HFF-Myc (cell line): Measurements from ENCODE around the gene EXO5.
A peak's percentile ranks its signal among the peaks of the same experiment; 100 is the strongest.

Source experiments
- DNase-seq: peaks from one replicate; pipeline ENCODE4 v3.0.0-alpha.2; 2011; ENCODE audit warnings: low read depth; ENCODE audit errors: extremely low read depth
- H3K4me3 ChIP-seq: replicated peaks from 2 replicates; pipeline ENCODE4 v1.5.1; 2011; ENCODE audit warnings: low read depth, mild to moderate bottlenecking, control low read depth, low read length
- TF ChIP-seq, protein P1 (sequence below): IDR thresholded peaks from 2 replicates; pipeline ENCODE4 v1.5.1; 2012; ENCODE audit warnings: mild to moderate bottlenecking, low read depth, low read length, control low read depth; ENCODE audit errors: missing control alignments

Gene EXO5

DNA sequence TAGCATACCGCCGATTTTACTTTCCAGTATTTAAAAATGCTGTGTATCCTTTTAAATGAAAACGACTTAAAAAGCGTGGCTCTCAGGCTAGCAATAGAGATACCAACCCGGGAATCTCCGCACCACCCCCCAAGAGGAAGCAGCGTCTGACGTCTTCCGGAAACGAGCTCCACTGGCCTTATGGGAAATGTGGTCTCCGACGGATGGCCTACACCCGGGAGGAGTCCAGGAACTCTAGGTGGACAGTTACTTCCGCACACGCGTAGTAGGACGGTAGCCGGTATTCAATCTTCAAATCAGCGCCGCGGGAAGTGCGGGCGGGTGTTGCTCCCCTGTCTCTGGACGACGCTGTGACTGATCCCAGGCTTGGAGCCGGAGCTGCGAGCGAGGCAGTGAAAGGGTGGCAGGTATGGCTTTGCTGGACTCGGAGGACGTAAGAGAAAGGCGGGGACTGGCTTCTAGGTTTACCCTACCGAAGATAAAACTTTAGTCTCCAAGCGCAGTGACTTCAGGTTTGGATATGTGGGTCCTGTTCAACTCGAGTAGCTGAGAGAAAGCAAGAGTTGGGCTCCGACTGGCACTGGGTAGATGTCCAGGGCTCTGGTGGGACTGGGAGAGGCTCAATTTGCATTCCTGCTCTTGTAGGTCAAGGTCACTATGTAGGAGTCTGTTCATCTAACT is 23.0 kb downstream of the EXO5 start, which contains the start of gene ZNF684:
ZNF684 (plus strand) TSS at position 257 of the 681 bp plus-strand sequence. CDS start 1,530 bp downstream, outside the sequence.
- TF ChIP-seq, protein P1, sequence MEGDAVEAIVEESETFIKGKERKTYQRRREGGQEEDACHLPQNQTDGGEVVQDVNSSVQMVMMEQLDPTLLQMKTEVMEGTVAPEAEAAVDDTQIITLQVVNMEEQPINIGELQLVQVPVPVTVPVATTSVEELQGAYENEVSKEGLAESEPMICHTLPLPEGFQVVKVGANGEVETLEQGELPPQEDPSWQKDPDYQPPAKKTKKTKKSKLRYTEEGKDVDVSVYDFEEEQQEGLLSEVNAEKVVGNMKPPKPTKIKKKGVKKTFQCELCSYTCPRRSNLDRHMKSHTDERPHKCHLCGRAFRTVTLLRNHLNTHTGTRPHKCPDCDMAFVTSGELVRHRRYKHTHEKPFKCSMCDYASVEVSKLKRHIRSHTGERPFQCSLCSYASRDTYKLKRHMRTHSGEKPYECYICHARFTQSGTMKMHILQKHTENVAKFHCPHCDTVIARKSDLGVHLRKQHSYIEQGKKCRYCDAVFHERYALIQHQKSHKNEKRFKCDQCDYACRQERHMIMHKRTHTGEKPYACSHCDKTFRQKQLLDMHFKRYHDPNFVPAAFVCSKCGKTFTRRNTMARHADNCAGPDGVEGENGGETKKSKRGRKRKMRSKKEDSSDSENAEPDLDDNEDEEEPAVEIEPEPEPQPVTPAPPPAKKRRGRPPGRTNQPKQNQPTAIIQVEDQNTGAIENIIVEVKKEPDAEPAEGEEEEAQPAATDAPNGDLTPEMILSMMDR, result no peak
- DNase-seq, result peak; percentile 91
- H3K4me3 ChIP-seq, result peak within 1 kb of the TSS; percentile 77

GRCh38 chr1:40532062-40532389 is 23.5 kb downstream of the EXO5 start:
- TF ChIP-seq, protein P1, result no peak
- H3K4me3 ChIP-seq, result peak overlapping the region; percentile 77
- DNase-seq, result no peak

- TF ChIP-seq, protein P1, result peak; percentile 64
- DNase-seq, result no peak
- no peak overlapping the region for H3K4me3 ChIP-seq
These were observed 24.4 kb downstream of the EXO5 start for GRCh38 chr1:40532844-40533424.

DNA sequence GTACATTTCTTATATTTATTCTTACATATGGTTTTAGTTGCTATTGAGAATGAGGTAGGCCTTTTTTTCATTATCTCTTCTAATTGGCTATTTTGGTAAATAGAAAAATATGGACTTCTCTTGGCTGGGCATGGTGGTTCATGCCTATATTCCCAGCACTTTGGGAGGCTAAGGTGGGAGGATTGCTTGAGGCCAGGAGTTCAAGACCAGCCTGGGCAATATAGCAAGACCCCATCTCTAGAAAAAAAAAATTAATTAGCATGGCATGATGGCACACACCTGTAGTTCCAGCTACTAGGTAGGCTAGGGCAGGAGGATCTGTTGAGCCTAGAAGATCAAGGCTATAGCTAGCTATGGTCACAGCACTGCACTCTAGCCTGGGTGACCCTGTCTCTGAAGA is 26.0 kb downstream of the EXO5 start:
- DNase-seq, result no peak
- TF ChIP-seq, protein P1, result no peak
- no peak overlapping the region for H3K4me3 ChIP-seq

DNA sequence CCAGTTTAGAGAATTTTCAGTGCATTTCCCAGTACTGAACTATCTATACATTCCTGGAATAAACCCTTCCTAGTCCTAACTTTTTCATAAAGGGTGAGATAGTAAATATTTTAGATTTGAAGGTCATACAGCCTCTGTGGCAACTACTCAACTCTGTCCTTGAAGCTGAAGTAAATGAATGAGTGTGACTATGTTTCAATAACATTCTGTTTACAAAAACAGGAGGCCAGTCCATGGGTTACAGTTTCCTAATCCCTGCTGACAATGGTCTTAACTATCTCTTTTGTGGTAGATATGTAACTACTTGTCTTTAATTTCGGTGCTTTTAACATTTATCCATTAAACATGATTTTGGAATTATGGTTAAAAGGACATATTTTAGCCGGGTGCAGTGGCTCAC is 27.2 kb downstream of the EXO5 start:
- no peak for DNase-seq
- TF ChIP-seq, protein P1, result no peak
- H3K4me3 ChIP-seq, result no peak overlapping the region

- TF ChIP-seq, protein P1, result no peak
These were observed 30.8 kb downstream of the EXO5 start for GRCh38 chr1:40539338-40539737.

More at GRCh38 chr1:40539338-40539737, 30.8 kb downstream of the EXO5 start:
- no peak overlapping the region for H3K4me3 ChIP-seq
- no peak for DNase-seq
